ENCODE measurements around the gene ALG6. TPM values are rescaled to one million over a fixed set of nuclear protein-coding genes. Genes with fewer than 3 reads are reported as not detected.

Gene ALG6
- total and polyA plus RNA-seq, 2 of the 13 experiments (the other 11 are each of a cell fraction or from before 2014, with no cell fraction given): 6.8 to 8.1 TPM

GRCh38 chr1:63367215-63368103 is at the start of gene ALG6 (continued):
- TF ChIP-seq CTCF (CRISPR knock-in tag; IDR thresholded peaks at IDR 0.05) (peak; percentile 79), ZNF484 (CRISPR knock-in tag; IDR thresholded peaks at IDR 0.05; ENCODE audit: borderline replicate concordance, low read depth) (peak; percentile 31; the same call in 1 of the 2 replicates), NFYC (CRISPR knock-in tag; IDR thresholded peaks at IDR 0.05) (no peak; the same call in 1 of the 2 replicates), ZNF639 (CRISPR knock-in tag; conservative IDR thresholded peaks at IDR 0.05) (0 out of 2 replicates have a peak, but pooled peaks have one; percentile 31), ATF7-NPFF (CRISPR knock-in tag; IDR thresholded peaks at IDR 0.05; ENCODE audit: low read depth) (peak; percentile 78), DDIT3 (CRISPR knock-in tag; IDR thresholded peaks at IDR 0.05) (no peak), ZNF280B (CRISPR knock-in tag; IDR thresholded peaks at IDR 0.05; ENCODE audit: borderline replicate concordance) (0 out of 2 replicates have a peak, but pooled peaks have one; percentile 26), PBX3 (CRISPR knock-in tag; IDR thresholded peaks at IDR 0.05; ENCODE audit: borderline replicate concordance) (no peak), PATZ1 (CRISPR knock-in tag; IDR thresholded peaks at IDR 0.05) (peak; percentile 77), ZNF704 (CRISPR knock-in tag; IDR thresholded peaks at IDR 0.05; ENCODE audit: borderline replicate concordance) (peak; percentile 30), SCMH1 (CRISPR knock-in tag; IDR thresholded peaks at IDR 0.05; ENCODE audit: borderline replicate concordance) (no peak), FOXK1 (CRISPR knock-in tag; IDR thresholded peaks at IDR 0.05; ENCODE audit: borderline replicate concordance, low read depth) (no peak), XRCC5 (optimal IDR thresholded peaks at IDR 0.05; ENCODE audit: low read length) (peak; percentile 64)
